ENCODE results near the gene VIL1.
A peak's percentile ranks its signal among the peaks of the same experiment; 100 is the strongest.

VIL1 gene

GRCh38 chr2:218395456-218395825 lies 23.5 kb upstream of the VIL1 start:
- DNase-seq: peak in 1 of 2 experiments; percentile 65

- peak; percentile 91 to 95 for DNase-seq
These were observed 22.9 kb upstream of the VIL1 start for GRCh38 chr2:218395826-218396687.

GRCh38 chr2:218396688-218397462 lies 22.0 kb upstream of the VIL1 start:
- DNase-seq: peak; percentile 60 to 63

GRCh38 chr2:218397463-218397819 lies 21.5 kb upstream of the VIL1 start:
- no peak for DNase-seq

DNA sequence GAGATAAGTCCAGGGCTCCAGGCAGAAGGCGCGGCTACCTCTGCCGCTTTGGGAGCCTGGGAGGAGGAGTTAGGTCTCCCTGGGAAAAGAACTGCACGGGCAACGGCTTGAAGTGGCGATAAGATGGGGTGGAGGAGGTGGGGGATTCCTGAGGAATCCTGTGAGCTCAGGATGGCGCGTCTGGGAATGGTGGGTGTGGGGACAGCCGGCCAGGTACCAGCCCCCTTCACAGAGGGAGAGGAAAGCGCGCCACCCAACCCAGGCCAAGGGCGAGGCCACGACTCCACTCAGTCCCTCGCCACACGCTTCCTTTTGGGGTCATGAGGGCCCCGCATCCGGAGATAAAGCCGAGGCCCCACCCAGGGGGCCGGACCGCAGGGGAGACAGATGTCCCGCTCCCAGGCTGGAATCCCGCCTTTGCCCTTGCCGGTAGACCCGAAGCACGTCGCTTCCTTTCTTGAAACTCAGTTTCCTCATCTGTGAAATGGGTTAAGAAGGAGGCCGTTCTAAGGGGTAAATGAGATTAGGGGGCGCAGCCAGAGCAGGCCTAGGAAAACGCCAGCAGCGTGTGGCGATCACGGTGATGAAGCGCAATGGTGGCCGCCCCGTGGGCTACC lies 21.0 kb upstream of the VIL1 start:
- DNase-seq: peak; percentile 27 to 65

GRCh38 chr2:218398437-218399390 lies 20.2 kb upstream of the VIL1 start:
- peak in 1 of 2 experiments; percentile 57 for DNase-seq

DNA sequence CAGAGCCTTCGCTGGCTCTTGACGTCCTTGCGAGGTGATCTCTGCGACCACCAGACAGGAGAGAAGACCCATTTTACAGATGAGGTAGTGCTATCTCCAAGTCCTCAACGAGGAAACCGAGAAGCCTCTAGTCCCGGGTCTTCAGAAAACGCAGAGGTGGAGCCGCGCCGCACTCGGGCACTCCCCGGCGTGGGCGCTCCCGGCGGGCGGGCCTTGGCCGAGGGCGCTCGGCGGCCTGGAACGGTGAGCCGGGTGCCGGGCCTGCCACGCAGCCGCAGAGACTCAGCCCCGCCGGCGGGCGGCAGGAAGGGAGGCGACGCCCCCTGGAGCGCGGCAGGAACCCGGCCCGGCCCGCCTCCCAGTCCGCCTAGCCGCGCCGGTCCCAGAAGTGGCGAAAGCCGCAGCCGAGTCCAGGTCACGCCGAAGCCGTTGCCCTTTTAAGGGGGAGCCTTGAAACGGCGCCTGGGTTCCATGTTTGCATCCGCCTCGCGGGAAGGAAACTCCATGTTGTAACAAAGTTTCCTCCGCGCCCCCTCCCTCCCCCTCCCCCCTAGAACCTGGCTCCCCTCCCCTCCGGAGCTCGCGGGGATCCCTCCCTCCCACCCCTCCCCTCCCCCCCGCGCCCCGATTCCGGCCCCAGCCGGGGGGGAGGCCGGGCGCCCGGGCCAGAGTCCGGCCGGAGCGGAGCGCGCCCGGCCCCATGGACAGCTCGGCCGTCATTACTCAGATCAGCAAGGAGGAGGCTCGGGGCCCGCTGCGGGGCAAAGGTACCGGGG lies 19.3 kb upstream of the VIL1 start, which contains the start of gene CTDSP1:
CTDSP1 (plus strand) TSS at position 478 of the 776 bp plus-strand sequence; CDS start at position 701, 223 bp downstream.
- DNase-seq: peak; percentile 79 to 97

DNA sequence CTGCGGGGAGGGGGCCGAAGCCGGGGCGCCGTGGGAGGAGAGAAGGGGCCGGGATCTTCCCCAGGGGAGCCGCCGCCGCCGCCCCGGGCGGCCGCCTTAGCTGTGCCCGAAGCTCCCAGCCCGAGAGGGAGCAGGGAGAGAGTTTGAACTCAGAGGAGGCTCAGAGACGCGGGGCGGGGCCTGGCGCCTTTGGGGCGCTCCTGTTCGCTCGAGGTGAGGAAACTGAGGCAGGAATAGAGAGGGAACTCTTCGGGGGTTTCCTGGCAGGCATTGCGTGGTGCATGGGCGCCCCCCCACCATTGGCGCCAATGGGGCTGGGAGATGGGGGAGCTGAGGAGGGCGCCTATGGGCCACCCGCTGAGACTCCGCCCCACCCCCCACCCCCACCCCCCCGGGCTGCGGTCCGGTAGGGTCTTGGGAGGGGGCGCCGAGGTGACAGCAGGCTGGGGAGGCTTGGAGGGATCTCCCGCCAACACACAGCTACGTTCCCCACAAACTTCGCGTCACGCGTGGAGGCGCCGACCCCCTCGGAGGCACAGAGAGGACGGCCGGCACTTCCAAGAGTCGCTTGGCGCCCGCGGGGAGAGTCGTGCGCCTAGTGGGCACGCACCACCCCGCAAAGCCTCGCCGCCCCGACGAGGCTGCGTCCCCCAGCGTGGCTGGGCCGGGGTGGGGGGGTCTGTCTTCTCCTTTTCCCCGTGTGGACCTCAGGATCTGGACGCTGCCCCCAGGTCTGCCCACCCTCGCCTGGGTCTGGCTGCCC lies 18.6 kb upstream of the VIL1 start:
- DNase-seq: peak in 1 of 2 experiments; percentile 49

GRCh38 chr2:218400930-218401881 lies 17.7 kb upstream of the VIL1 start:
- peak in 1 of 2 experiments; percentile 36 for DNase-seq

DNA sequence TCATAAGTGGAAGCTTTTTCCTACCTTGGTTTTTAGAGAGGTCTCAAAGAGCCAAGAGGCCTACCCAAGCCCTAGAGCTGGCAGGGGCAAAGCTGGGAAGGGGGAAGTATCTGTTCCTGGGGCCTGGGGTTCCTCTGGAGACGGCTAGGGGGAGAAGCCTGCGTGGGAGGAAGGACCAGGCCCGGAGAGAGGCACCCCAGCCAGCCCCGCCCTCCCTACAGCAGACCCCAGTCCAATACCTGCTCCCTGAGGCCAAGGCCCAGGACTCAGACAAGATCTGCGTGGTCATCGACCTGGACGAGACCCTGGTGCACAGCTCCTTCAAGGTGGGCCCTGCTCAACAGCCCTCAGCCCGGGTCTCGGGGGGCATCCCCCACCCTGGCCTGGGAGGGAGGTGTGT lies 17.0 kb upstream of the VIL1 start:
- DNase-seq: no peak

GRCh38 chr2:218402491-218402901 lies 16.4 kb upstream of the VIL1 start:
- DNase-seq: no peak

- DNase-seq: no peak
These were observed 16.0 kb upstream of the VIL1 start for GRCh38 chr2:218402911-218403411.

- no peak for DNase-seq
These were observed 15.1 kb upstream of the VIL1 start for GRCh38 chr2:218403810-218404209.

DNA sequence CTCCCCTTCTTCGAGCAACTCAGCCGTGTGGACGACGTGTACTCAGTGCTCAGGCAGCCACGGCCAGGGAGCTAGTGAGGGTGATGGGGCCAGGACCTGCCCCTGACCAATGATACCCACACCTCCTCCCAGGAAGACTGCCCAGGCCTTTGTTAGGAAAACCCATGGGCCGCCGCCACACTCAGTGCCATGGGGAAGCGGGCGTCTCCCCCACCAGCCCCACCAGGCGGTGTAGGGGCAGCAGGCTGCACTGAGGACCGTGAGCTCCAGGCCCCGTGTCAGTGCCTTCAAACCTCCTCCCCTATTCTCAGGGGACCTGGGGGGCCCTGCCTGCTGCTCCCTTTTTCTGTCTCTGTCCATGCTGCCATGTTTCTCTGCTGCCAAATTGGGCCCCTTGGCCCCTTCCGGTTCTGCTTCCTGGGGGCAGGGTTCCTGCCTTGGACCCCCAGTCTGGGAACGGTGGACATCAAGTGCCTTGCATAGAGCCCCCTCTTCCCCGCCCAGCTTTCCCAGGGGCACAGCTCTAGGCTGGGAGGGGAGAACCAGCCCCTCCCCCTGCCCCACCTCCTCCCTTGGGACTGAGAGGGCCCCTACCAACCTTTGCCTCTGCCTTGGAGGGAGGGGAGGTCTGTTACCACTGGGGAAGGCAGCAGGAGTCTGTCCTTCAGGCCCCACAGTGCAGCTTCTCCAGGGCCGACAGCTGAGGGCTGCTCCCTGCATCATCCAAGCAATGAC lies 14.4 kb upstream of the VIL1 start:
- DNase-seq: no peak

GRCh38 chr2:218405086-218405745 lies 13.7 kb upstream of the VIL1 start:
- no peak for DNase-seq

DNA sequence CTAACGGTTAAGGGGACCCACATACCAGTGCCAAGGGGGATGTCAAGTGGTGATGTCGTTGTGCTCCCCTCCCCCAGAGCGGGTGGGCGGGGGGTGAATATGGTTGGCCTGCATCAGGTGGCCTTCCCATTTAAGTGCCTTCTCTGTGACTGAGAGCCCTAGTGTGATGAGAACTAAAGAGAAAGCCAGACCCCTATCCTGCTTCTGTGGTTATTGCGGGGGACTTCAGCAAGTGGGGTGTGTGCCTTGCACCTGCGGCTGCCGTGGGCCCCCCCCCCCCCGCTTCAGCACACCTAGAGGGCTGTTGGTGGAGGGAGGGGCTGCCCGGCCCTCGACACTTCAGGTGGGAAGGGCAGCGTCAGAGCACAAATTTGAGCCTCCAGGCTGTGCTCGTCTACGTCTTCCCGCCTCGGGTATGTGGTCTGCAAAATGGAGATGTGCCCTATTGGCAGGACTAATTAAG lies 13.1 kb upstream of the VIL1 start:
- peak; percentile 46 to 48 for DNase-seq

- peak; percentile 84 to 98 for DNase-seq
These were observed 12.5 kb upstream of the VIL1 start for GRCh38 chr2:218406209-218406948.

All from NCI-H526 (cell line).